NOMO-1 treated with DMSO at 0.1 percent for 48 hours (cell line): Measurements from ENCODE around the gene SYTL5.
A peak's percentile ranks its signal among the peaks of the same experiment; 100 is the strongest.

Experiments used
- DNase-seq: peaks from one replicate; lab custom pipeline; 2025; ENCODE audit not compliant: unreplicated experiment; lab: John Stamatoyannopoulos, UW

Gene SYTL5

DNA sequence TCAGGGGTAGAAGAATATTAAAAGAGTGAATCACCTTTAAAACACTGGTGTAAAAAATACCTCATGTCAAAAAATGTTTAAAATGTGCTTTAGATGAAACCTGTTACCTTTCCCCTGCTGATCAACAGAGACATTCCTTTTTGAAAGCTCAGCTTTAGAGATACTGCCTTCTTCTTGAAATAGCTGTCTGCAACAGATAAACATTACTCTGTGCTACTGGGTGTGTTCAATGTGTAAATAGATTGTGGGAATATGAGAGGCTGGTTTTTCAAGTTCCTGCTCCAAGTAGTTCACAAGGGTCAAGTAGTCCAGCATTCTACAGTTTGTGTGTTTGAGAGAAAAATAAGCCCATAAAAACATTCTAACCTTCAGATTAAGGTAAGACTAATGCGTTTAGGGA is at the start of gene SYTL5:
Gene SYTL5 (plus strand): TSS at position 263 of the 400 bp plus-strand sequence. CDS start 27,337 bp downstream, outside the sequence.
- no peak for DNase-seq

DNA sequence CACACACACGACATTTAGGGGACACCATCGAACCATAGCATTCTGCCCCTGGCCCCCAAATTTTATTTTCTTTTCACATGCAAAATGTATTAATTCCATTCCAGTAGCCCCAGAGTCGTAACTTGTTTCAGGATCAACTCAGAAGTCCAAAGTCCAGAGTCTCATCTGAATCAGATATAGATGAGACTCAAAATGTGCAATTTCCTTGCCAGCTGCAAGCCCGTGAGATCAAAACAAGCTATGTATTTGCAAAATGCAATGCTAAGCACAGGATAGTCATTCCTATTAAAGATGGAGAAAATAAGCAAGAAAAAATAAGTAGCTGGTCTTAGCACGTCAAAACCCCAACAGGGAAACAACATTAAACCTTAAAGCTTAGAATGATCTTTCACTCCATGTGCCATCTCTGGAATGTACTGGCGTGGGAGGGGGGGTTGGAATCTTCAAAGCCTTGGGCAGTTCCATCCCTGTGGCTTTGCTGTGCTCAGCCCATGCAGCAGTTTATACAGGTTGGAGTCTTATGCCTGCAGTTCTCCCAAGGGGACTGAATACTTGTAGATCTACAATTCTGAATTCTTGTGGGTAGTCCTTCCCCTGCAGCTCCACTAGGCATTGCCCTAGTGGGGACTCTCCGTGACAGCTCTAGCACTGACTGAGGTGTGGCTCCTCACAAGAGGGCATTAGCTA is 47.7 kb upstream of the SYTL5 start:
- no peak for DNase-seq

DNA sequence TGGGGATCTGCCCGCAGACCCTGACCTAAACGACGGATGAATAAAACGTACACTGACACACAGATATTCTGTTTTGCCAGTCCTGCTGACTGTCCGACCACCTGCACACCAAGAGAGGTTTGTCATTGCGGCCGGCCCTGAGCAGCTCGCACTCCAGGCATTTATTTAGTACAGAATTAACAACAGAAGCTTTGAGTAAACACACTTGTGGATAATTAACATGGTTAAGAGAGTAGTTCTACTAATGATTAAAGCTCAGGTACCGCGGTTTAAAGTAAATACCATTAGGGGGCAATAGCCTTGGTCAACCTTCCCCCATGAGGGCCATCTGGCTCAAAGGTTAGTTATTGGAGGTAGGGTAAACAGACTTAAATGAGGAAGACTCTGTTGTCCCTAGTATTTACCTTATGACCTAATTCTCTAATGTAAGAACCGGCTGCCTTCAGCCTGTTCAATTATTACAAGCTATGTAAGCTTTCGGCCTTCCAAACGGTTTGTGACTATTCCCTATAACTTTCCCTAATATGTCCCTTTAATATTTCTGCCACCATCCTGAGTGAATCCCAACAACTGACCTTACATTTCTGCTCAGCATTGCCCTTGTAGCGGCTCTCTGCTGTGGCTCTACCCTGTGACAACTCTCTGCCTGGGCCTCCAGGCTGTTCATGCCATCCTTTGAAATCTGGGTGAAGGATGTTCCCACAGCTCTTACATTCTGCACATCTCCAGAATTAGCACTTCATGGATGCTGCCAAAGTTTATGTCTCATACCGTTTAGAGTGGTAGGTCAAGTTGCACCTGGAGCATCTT is 46.9 kb upstream of the SYTL5 start:
- no peak for DNase-seq

DNA sequence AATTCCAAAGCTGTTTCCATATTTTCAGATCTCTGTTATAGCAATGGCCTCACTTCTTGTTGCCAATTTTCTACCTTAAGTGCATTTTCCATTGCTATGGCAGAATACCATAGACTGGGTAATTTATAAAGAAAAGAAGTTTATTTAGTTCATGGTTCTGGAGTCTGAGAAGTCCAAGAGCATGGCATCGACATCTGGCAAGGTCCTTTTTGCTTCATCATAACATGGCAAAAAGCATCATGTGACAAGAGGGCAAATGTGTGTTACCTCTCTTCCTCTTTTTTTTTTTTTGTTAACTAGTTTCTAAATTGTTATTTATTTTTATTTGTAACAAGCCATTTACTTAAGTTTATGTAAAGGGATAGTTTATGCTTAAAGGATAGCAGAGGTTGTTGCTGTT is 45.2 kb upstream of the SYTL5 start:
- no peak for DNase-seq

DNA sequence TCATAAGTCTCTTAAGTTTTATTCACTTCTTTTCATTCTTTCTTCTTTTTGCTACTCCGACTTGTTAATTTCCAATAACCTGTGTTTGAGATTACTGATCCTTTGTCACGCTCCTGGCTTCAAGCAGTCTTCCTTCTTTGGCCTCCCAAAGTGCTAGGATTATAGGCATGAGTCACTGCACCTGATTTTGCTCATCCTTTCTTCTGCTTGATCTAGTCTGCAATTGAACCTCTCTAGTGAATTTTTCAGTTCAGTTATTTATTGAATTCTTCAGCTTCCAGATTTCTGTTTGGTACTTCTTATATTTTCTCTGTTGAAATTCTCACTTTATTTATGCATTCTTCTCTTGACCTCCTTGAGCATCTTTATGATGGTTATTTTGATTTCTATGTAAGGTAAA is 38.6 kb upstream of the SYTL5 start:
- DNase-seq: no peak

DNA sequence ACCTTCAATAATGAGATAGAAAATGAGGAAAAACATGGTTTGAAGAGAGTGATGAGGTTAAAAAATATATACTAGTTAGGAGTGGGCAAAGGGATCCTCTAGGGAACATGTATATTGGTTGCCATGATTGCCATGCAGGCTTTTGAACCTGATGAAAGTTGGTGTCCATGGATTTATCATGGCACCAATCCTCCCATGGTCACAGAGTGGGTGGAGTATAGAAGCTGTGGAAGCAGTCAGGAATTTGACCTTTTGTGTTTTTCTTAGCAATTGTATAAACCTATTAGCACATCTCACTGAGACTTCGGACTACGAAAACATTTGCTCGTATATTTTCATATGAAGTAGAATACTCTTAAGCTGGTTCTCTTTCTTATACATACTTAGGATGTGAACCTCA is 30.9 kb upstream of the SYTL5 start:
- DNase-seq: no peak

DNA sequence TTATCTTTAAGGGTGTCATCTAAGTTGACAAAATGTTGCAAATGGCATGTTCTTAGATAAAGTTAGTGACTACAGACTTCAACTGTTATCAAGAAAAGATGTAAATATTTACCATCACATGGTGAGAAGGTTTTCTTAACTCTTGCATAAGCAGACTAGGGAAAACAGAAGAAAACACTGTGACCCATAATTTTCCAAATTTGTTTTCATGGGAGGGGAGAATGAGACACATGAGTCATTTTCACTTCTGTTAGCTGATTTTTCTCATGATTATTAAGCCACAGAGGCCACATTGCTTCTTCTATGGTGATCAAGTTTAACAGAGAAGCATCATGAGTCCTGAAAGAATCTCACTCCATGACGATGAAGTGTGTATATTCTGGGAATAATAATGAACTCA is 30.2 kb upstream of the SYTL5 start:
- no peak for DNase-seq

DNA sequence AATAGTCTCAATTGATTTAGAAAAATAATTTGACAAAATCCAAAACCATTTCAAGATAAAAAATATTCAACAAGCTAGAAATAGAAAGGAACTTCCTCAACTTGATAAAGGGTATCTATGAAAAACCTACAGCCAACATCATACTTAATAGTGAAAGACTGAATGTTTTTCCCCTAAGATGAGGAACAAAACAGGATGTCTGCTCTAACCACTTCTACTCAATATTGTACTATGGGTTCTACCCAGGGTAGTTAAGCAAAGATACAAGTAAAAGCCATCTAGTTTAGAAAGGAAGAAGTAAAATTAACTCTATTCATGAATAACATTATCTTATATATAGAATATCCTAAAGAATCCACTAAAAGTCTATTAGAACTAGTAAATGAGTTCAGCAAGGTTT is 21.5 kb upstream of the SYTL5 start:
- DNase-seq: no peak

DNA sequence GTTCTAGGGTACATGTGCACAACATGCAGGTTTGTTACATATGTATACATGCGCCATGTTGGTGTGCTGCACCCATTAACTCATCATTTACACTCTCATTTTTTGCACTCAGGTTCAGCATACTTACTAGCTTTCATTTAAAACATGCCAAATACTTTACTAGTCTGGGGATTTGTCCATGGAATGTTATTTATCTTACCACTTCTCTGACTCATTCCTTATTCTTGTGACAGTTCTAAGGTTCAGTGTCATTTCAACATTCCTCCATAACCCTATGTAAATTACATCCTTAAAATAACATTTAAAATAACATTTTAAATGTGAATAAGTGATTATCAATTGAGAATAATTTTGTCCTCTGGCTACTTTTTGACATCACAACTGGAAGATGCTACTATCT is 19.5 kb upstream of the SYTL5 start:
- no peak for DNase-seq

DNA sequence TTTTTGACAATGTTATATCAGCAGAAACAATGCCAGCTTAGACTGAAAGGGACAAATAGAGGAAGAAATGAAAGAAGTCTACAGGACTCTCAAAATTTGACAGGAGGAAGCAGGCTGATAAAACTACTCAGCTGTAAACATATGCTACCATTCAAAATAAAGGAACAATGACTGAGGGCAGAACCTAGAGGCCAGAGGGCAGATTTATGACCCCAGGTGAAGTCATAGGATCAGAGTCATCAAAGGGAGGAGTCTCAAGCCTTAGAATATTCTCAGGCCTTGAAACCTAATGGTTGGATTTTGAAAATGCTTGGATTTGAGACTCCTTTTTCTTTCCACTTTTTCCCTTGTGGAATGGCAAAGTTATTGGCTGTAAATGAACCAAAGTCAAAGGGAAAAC is 17.0 kb upstream of the SYTL5 start:
- DNase-seq: peak; percentile 69

DNA sequence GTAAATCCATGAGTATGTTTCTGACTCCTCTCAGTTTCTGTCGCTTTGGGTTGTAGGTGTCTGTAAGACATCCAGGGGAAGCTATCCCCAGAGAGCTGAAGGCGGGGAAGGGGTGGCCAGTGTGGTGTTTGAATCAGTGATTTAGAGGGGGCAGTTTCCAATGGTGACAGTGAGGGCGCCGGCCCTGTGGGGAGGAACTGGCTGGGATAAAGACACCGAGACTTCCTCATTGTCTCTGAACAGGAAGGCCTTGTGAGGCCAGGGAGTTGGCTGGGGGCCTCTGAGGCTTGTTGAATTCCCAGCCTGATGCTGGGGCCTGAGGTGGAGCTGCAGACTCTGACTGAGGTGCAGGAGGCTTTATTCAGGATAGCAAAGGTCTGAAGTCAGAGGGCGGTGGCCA is 15.1 kb upstream of the SYTL5 start:
- DNase-seq: peak; percentile 8

DNA sequence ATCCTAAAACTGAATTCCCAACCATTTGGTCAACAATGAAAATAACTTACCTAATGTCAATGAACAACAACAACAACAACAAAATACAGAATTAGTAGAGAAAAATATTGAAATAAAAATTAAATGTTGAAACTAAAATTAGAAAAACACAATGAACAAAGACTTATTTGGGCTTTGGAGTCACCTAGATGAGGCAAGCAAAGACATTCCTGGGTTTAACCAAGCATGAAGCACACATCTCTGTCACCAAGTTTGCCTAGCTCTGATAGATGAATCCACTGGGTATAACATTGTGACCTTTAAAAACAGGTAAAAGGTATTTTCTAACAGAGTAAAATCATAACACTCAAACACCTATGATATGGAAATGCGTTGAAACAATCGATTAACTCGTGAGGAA is 13.2 kb upstream of the SYTL5 start:
- no peak for DNase-seq

DNA sequence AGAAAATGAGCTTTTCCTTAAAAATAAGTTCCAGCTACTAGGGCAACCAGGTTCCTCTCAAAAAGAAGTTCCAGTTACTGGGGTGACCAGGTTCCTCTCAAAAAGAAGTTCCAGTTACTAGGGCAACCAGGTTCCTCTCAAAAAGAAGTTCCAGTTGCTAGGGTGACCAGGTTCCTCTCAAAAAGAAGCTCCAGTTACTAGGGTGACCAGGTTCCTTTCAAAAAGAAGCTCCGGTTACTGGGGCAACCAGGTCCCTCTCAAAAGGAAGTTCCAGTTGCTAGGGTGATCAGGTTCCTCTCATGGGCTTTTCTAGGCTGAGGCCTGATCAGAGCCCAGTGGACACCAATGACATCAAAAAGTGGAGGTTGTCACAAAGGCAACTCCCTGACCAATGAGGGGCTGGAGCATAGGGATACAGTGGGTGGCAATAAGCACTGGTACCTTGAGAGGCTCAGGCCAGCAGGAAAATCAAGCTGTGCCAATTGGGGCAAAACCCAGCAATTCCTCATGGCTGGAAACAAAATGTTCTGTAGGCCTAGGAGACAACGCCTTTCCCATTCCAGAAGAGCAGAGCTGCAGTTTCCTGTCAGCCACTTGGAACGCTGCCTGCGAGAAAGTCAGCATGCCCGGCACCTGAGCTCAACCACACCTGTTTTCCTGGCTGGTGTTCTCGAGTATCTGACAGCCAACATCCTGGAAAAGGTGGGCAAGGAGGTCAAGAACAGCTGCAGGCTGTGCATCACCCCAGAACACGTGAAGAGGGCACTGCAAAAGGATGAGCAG is 12.3 kb upstream of the SYTL5 start:
- DNase-seq: peak; percentile 64

DNA sequence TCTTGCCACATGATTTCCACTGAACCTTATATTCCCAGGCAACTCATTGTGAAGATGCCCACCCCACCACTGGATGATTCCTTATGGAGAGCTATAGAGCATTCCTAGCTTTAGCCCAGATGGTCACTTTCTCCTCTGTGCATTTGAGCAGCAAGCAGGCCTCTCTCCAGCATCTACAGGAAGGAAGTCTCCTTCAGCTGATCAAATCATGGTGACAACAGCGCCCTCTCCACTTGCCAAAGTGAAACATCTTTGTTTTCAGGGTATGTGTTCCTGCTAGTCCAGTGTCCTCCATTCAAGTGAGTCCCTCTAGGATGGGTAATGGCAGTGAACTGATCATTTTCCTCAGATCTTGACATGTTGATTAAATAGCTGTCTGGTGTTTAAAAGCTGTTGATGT is 10.9 kb upstream of the SYTL5 start:
- DNase-seq: peak; percentile 34

DNA sequence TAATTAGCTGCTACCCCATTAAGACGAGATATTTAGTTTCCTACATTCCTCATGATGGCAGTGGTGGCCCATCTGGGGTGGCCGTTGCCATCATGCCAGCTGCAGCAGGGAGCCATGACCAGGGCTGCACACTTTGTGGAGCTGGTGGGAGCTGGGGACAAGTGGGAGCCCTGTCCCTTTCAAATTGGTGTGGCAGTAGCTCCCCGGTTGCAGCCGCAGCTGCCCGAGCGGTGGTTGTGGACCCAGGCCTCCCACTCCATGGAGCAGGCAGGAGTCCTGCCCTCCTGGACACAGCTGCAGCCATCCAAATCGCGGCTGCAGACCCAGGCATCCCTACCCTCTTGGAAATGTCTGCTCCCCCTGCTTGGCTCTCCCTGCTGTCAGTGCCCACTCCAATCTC is 9.3 kb upstream of the SYTL5 start:
- DNase-seq: no peak

DNA sequence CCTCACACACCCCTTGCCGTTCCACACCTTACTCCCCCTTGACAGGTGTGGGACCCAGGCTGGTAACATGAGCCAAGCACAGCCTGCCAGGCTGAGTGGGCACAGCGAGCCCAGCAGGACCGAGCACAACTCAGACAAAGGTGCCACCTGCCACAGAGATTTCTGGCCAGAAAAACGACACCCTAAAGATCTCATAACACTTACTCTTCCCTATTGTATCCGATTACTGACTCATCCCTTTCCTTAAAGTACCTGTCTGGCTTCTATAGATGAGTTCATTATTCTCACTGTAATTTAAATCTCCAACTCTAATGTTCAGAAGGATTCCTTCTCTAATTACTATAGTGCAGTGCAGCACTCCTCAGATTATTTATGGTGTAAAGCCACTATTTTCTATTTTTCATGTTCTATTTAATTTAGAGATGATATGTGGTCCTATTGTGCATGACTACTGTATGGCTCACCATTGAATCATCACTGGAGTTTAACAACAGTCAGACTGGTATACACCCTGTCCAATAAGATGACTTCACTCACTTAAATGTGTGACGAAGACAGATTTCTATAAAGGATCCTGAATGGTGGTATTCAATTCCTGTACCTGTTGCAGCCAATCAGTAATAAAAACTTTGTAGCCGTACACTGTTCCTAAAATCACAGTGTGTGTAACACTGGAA is 7.6 kb upstream of the SYTL5 start:
- no peak for DNase-seq

DNA sequence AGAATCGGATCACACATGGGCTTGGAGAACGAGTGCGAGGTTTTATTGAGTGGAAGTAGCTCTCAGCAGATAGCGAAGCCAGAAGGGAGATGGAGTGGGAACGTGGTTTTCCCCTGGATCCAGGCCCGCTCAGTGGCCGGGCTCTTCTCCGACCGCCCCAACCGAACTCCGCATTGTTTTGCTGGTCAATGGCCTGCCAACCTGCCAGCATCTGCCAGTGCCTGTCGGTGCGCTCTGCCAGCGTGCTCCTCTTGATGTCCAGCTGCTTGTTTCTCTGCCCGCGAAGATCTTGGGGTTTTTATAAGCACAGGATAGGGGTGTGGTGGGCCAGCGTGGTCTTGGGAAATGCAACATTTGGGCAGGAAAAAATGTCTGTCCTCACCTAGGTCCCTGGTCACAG is 5.6 kb upstream of the SYTL5 start:
- DNase-seq: no peak

DNA sequence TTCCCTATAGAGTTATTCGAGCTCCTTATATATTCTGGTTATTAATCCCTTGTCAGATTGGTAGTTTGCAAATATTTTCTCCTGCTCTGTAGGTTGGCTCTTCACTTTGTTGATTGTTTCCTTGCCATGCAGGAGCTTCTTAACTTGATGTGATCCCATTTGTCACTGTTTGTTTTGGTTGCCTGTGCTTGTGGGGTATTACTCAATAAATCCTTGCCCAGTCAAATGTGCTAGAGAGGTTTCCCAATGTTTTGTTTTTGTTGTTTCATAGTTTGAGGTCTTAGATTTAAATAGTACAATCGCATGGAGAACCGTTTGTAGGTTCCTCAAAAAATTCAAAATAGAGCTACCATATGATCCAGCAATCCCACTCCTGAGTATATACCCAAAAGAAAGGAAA is 2.3 kb upstream of the SYTL5 start:
- DNase-seq: no peak

DNA sequence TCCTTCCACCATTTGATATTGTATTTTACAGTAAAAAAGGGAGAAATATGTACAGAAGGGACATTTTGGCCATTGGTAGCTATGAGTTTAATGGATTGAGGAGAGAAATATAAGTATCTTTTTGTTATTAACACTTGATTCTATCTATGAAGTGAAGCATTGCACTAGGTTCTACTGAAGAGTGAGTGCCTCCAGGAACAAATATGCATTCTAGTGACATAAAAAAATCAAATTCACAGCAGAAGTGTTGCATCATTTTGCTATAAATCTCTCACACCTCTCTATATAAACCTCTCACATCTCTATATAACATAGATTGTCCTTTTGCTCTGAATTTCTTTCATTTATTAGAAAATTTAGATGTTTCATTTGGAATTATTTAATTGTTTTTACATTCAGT is 425 bp downstream of the SYTL5 start:
- DNase-seq: no peak

DNA sequence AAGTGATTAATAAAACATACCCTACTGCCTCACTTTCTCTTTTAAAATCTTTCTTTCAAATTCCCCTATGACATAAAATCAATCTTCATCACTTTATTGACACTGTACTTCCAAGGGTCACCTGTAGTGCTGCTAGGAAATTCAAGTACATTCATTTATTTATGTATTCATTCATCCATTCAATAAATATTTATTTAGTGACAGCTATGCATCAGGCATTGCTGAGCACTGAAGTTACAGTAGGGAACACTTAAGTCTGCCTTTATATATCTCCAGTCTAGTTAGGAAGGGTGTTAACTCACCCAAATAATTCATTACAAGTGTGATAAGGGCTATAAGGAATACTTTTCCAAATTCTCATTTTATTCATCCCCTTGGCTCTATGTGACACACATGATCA is 2.3 kb downstream of the SYTL5 start:
- no peak for DNase-seq

DNA sequence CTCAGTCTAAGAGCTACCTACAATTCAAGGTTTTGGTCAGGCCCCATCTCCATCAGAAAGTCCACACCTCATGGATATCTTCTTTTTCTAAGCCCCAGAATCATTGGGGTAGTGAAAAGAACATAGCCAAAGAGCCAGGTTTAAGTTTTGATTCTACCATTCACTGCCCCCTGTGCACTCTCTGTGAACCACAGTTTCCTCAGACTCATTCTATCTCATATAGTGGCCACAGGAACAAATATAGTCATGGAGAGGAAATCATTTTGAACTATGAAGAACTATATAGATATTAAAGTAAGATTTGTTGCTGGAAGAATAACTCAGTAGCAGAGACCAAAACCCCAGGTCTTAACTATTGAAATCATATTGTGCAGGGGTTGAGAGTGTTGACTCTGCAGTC is 3.3 kb downstream of the SYTL5 start:
- no peak for DNase-seq
